Bronchial epithelial cell (primary cell): Measurements from ENCODE around the gene CCDC40. TPM values are rescaled to one million over a fixed set of nuclear protein-coding genes. Genes with fewer than 3 reads are reported as not detected.
A peak's percentile ranks its signal among the peaks of the same experiment; 100 is the strongest.

Experiments
- DNase-seq: peaks from one replicate; pipeline ENCODE4 v3.0.0-alpha.2; 2010; ENCODE audit warnings: low read depth
- FAIRE-seq: peaks from 2 replicates; lab custom pipeline; 2011; peaks lifted over from hg19 to GRCh38; lab: Jason Lieb, UNC
- H3K27me3 ChIP-seq: 2 replicates; pipeline ENCODE4 v1.5.1; 2011; ENCODE audit warnings: low read length; ENCODE audit not compliant: control insufficient read depth, insufficient read depth
- H3K36me3 ChIP-seq: 2 replicates; pipeline ENCODE4 v1.5.1; 2011; ENCODE audit warnings: low read length; ENCODE audit not compliant: control insufficient read depth, insufficient read depth
- H3K4me3 ChIP-seq: 2 replicates; pipeline ENCODE4 v1.5.1; 2011; ENCODE audit warnings: mild to moderate bottlenecking, low read depth, low read length, control low read depth
- CTCF ChIP-seq: IDR thresholded peaks from 2 replicates; pipeline ENCODE4 v1.5.1; 2011; ENCODE audit warnings: mild to moderate bottlenecking, moderate library complexity, low read length, control low read depth, inconsistent platforms; ENCODE audit not compliant: insufficient read depth, severe bottlenecking
- total RNA-seq: library from RNA; depleted of rRNA; stranded (reverse); fragments of >200 nt; gene quantifications from 2 replicates; pipeline ENCODE4 v1.2.1, GENCODE V29; 2014

Gene CCDC40
- total RNA-seq, 1 donor from 2014 or later, result 0.79 TPM

GRCh38 chr17:80012765-80013741, 23.4 kb upstream of the CCDC40 start:
- Histone ChIP-seq H3K27me3 (no peaks in the 10 kb centered on the region), H3K4me3 (no peak overlapping the region), H3K36me3 (peaks cover 9% of the 10 kb centered on the region)
- DNase-seq, result no peak
- TF ChIP-seq CTCF, result no peak
- peak; percentile 7 for FAIRE-seq

- Histone ChIP-seq H3K27me3 (no peaks in the 10 kb centered on the region), H3K4me3 (no peak overlapping the region), H3K36me3 (peaks cover 6% of the 10 kb centered on the region)
- TF ChIP-seq CTCF, result no peak
- DNase-seq, result no peak
- FAIRE-seq, result no peak
Observed at GRCh38 chr17:80017226-80018010, 19.0 kb upstream of the CCDC40 start.

- H3K36me3 ChIP-seq, result no peaks in the 10 kb centered on the region
- no peak for TF ChIP-seq CTCF
- H3K4me3 ChIP-seq, result no peak overlapping the region
- FAIRE-seq (no peak), DNase-seq (no peak)
- no peaks in the 10 kb centered on the region for H3K27me3 ChIP-seq
Observed at GRCh38 chr17:80018917-80019651, 17.4 kb upstream of the CCDC40 start.

GRCh38 chr17:80021600-80021999, 14.8 kb upstream of the CCDC40 start:
- TF ChIP-seq CTCF, result no peak
- DNase-seq (no peak), FAIRE-seq (no peak)
- no peak overlapping the region for H3K4me3 ChIP-seq
- H3K36me3 ChIP-seq, result no peaks in the 10 kb centered on the region
- H3K27me3 ChIP-seq, result no peaks in the 10 kb centered on the region

- Histone ChIP-seq H3K36me3 (no peaks in the 10 kb centered on the region), H3K27me3 (no peaks in the 10 kb centered on the region), H3K4me3 (no peak overlapping the region)
- FAIRE-seq (no peak), DNase-seq (no peak)
- no peak for TF ChIP-seq CTCF
Observed at GRCh38 chr17:80023481-80024205, 12.8 kb upstream of the CCDC40 start.
